Measurements from ENCODE around the gene TMEM26.

- TF ChIP-seq EZH2 (IDR thresholded peaks at IDR 0.05), result no peak
- no peak for TF ChIP-seq CTCF (IDR thresholded peaks at IDR 0.05)
- no peak for TF ChIP-seq EZH2phosphoT487 (IDR thresholded peaks at IDR 0.05)
These were observed 42.7 kb downstream of the TMEM26 start for GRCh38 chr10:61410353-61411070.

All from neural progenitor cell (in vitro differentiated cells).